CD4-positive, alpha-beta T cell treated with Interleukin-6 for 4 hours (primary cell): ENCODE measurements around the gene FAM53B.

ENCODE experiments used
- DNase-seq: peaks from one replicate; pipeline ENCODE4 v3.0.0-alpha.2; 2020; ENCODE audit warnings: mixed read lengths

The FAM53B gene

DNA sequence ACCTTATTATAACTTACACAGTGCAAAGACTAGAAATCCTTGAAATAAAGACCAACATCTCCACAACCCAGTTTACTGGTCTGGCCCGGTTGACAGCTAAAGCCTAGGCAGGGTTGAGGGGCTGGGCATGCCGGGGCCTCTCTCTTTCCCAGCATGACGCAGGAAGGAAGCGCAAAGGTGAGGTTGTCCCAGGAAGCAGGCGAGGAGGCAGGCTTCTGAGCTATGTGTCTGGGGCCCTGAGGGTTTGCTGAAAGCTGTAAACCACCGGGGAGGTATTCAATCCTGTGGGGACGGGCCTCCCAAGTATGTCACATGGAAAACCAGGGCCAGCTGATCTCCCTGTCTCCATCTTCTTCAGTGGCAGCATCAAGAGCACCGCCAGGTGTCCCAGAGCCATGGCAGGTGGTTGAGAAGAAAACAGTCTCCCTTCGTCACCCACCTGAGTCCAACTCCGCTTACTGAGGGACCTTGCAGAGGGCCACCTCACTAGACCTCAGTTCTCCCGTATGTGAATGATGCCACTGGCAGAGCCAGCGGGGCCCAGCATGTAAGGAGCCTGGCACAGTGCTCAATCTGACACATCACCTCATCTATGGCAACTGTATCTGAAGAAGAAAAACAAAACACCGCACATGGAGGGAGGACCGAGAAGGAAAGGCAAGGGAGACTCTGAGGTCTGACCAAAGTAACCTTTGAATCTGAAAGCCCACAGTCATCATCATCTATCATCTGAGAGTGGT, 49.5 kb downstream of the FAM53B start:
- DNase-seq = no peak

DNA sequence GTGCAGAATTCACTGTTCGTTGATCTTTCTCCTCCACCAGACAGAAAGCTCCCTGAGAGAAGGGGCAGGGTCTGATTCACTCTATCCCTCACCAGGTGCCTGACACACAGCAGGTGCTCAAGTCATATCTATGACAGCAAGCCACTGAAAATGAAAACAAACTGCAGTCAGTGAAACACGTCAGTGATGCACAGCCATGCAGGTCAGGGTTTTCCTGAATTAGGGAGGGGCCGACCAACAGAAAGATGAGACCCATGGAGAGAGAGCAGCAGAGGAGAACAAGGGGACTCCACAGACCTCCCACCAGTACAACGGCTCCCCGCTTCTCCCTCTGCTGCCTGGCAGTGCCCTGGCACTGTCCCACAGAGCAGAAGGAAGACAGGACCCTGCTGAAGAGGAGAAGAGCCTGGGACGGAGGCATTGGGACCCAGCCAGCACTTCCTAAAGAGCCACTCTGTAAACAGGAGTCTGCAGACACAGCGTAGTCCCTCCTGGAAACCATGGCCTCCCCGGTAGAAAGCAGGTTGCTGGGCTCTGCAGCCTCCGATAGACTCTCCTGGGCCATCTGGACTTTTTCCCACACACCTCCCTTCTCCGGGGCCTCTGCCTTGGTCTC, 50.3 kb downstream of the FAM53B start:
- no peak for DNase-seq

- no peak for DNase-seq
Measured at GRCh38 chr10:124693396-124693795, 50.8 kb downstream of the FAM53B start.

- DNase-seq = no peak
Measured at GRCh38 chr10:124692100-124692446, 52.1 kb downstream of the FAM53B start.

DNA sequence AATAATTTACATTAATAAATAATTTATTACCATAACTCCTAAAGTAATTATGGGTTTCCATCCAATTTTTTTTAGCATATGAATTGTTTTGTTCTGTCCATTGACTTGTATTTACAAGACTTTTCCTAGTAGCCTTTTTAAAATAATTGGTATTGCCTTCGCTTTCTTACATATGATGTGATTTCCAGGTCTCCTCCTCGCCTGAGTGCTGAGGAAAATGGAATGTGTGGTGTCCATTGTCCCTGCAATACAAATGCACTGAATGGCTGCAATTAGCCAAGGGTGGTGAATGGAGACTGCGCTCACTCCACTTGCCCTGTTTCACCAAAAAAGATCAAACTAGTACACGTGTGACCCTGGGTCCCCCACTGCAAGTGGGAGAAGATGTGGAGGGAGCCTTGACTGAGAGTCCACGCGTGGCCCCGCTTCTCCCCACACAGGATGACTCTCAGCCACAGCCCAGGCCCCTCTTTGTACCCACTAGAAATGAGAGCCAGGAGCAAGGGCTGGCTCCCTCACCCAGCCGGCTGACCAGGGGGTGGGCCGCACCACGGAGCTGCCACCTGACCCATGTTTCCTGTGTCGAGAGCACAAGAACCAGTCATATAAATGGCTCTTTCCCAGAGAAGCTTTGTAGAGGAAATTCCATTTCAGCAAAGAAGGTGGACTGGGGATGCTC, 52.6 kb downstream of the FAM53B start:
- no peak for DNase-seq

DNA sequence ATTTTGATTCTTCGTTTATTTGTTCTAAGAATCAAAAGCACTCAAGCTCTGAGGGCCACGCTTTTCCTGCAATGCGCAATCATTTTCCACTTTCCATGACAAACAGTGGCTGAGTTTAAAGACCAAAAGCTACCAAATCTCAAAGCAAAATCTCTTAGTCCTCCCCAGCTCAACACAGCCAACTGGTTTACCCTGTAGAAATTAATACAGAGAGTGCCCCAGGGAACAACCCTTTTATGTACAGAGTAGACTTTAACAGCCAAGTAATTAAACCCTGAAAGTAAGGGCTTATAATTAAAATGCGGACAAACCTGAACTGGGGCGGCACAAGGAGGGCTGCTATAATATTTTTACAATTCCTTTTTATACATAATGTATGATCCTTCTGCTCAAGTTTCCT, 53.2 kb downstream of the FAM53B start:
- DNase-seq = no peak

- DNase-seq = no peak
Measured at GRCh38 chr10:124689911-124690498, 54.2 kb downstream of the FAM53B start.

DNA sequence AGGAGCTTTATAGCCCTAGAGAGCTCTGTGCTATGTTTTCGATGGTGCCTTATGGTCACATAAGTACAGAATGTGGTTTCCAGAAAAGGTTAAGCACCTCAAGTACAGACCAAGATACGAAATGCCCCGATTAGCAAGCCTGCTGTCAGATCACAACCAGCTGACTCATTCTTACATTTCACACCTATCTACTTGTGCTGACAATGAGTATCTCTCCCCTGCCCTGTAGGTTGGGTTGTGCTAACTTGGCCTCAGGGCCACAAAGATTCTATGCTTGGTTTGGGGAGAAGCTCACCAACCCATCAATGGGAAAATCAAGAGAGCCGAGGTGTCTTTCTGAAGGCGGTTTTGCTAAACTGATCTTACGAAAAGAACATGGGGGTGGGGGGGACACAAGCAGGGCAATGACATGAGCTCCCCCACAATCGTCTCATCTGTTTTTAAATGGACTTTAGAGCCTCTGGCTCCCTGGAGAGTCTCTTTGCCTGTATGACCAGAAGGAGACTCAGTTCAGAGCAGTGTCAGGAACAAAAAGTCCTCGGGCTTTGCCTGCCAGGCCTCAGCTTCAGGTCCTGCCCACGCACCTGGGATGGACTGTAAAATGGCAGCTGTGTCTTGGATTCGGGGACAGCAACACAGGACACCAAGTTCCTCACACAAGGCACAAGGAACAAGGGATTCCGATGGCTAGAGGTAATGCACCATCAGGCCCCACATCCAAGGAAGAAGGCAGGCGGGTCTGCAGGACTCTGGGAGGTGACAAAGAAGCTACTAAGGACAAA, 55.1 kb downstream of the FAM53B start:
- peak; percentile 60 for DNase-seq

- no peak for DNase-seq
Measured at GRCh38 chr10:124688386-124688785, 55.8 kb downstream of the FAM53B start.

- DNase-seq = no peak
Measured at GRCh38 chr10:124686707-124687376, 57.3 kb downstream of the FAM53B start.

DNA sequence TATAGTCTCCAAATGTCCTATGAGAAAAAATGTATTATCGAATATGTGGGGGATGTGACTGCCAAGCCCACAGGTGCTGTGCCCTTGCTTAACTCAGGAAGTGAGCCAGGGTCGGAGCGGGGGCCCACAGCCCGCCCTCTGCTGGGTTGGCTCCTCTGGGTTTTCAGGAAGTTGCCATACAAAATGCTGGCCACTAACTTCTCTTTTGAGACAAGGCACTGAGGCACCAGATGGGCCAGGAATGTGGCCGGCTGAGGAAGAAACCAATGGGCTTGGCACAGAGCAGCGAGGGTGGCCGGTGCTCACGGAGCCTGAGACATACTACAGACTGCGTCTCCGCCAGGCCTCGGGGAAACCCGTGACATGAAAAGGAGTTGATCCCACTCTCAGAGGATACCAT, 58.9 kb downstream of the FAM53B start:
- DNase-seq = peak; percentile 49

GRCh38 chr10:124683814-124684213, 60.4 kb downstream of the FAM53B start:
- no peak for DNase-seq

DNA sequence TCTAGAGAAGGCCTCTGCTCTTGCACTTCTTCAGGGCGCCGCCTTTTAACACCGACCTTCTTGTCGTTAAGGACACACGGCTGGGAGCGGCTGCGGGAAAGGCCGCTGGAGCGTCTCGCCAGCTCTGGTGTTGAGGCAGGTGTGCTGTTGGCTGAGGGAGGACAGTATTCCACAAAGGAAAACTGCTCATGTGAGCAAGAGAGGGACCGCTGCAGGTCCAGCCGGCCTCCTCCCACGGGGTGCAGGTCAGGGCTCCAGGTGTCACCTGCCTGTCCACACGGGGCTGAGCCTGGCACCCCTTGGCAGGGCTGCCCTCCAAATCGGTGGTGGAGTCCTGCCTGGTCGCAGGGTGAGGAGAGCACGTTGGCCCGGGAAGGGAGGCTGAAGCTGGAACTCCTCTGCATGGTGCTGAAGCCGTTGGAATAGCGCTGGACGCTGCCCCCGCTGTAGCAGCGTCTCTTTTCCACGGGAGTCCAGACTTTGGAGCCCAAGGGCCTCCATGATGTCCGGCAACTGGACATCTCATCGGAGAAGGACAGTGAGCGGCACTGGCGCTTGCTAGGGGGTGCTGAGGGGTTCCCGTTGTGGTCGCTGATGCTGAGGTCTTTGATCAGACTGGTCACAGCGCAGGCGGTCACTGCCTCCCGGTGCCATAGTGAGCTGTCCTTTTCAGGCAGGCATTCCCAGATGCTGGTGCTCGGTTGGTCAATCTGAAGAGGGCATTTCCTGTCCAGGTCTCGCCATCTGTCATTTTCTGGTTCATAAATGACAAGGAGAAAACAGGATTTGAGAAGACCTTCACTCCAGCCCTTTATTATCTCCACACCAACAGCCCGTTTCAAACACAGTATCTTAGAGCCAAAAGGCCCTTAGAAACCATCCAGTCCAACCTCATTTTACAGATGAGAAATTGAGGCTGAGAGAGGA, 62.3 kb downstream of the FAM53B start:
- no peak for DNase-seq

DNA sequence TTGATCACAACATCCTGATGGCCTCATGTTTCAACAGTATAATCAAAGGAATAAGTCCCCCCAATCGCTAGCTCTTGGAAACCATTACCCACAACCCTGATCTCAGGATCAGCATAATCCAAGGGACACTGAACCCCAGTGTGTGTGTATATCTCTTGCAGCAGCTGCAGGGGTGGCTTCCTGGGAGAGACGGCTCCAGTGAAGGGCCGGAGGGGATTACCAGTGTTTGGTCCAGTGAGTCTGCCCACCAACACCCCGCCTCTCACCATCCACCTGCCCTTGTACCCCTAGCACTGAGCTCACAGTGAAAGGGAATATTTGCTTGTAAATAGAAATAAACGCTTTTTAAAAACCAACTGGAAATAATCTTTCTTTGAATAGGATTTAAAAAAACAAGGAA, 63.1 kb downstream of the FAM53B start:
- no peak for DNase-seq

DNA sequence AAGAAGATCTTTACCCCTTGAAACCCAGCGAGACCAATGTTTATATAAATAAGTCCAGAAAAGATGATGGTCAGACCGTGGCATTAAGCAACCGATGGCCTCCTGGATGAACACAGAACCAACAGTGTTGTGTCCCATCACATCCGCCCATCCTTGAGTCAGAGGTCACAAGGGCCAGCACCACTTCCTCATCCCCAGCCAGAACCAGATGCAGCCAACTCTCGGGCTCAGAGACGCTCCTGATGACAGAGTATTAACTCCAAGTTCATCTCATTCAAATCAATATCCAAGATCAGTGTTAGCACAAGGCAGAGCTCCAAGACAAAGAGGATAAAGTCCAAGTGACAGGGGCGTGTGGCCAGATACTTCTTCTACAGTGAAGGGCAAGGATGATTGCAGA, 63.5 kb downstream of the FAM53B start:
- DNase-seq = no peak

GRCh38 chr10:124679401-124679800, 64.8 kb downstream of the FAM53B start:
- no peak for DNase-seq

DNA sequence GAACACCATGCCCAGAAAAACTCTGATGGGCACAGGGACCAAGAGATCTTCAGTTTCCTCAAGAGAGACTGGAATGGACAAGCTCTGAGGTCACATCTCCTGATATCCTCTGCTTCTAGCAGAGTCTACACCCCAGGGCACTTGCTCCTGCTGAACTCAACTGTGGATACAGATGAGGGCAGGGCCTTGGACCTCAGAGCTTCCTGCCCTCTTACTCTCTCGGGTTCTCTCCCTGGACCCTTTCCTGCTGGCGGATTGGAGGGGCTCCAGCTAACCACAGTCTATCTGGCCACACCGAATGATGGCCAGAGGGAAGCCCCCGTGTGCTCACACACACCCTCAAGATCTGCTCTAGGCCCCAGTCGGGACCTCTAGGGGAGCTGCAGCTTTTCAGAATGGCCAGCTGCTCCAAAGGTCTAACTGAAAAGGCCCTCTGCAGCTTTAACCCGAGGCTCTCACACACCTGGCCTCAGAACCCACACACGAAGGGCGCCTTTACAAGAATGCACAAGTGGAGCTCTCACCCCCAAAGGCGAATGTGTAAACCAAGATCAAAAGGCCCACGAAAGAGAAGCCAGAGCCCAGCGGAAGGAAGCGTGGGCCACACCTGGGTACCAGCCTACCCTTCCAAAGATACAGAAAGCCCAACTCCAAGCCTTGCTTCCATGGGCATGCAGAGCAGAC, 65.5 kb downstream of the FAM53B start:
- peak; percentile 72 for DNase-seq

DNA sequence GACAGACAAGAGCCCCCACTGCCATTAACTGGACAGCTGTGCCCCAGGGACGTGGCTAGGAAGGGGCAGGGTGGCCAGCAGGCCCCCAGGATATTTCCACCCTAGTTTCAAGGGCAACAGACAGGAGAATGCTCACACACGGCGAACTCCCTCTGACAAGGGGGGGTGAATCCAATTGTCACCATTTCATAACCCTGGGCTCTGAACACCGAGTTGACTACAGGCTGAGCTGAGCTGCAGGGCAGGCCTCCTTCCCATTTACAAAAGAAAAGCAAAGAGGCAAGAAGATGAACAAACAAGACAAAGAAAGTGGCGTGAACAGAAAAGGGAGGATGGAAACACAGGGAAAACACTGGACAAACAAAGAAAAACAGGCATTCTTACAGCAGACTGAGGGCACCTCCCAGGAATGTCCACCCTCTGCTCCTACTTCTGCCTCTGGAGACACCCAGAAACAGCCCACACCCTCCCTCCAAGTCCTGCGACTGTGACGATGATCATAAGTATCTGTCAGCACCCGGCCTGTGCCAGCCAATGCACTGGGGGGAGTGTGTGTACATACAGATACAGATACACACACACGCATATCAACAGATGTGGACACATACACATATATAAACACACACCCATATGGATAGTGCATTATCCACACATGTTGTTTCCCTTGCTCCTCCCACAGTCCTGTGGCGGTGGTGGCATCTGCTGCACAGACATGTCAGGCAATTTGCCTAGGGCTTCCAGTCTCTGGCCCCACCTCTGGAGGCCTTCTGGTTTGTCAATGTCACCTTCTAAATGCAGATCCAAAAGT, 66.2 kb downstream of the FAM53B start:
- no peak for DNase-seq

- DNase-seq = no peak
Measured at GRCh38 chr10:124677293-124677699, 66.9 kb downstream of the FAM53B start.
